Hepatocyte (in vitro differentiated cells): Measurements from ENCODE around the gene ZNF326. TPM values are rescaled to one million over a fixed set of nuclear protein-coding genes. Genes with fewer than 3 reads are reported as not detected.
A peak's percentile ranks its signal among the peaks of the same experiment; 100 is the strongest.

Source experiments
- DNase-seq: peaks from one replicate; pipeline ENCODE4 v3.0.0-alpha.2; 2016; ENCODE audit warnings: low spot score
- H2AFZ ChIP-seq: fragments of 200-600 bp; sonication (generic); 2 replicates; pipeline ENCODE4 v1.6.0; 2016; ENCODE audit warnings: antibody characterized with exemption, mild to moderate bottlenecking
- H3K27ac ChIP-seq: fragments of 200-600 bp; sonication (generic); 2 replicates; pipeline ENCODE4 v1.5.1; 2016; ENCODE audit warnings: mild to moderate bottlenecking
- H3K27me3 ChIP-seq: fragments of 200-600 bp; sonication (generic); 2 replicates; pipeline ENCODE4 v1.6.1; 2016
- H3K36me3 ChIP-seq: fragments of 200-600 bp; sonication (generic); replicated peaks from 2 replicates; pipeline ENCODE4 v1.5.1; 2016; ENCODE audit warnings: low read depth; ENCODE audit not compliant: insufficient read depth
- H3K4me1 ChIP-seq: fragments of 200-600 bp; sonication (generic); 2 replicates; pipeline ENCODE4 v1.5.1; 2016; ENCODE audit warnings: mild to moderate bottlenecking, moderate library complexity; ENCODE audit not compliant: insufficient read depth
- H3K4me2 ChIP-seq: fragments of 200-600 bp; sonication (generic); 2 replicates; pipeline ENCODE4 v1.6.0; 2016
- H3K4me3 ChIP-seq: fragments of 200-600 bp; sonication (generic); 2 replicates; pipeline ENCODE4 v1.5.1; 2016; ENCODE audit warnings: mild to moderate bottlenecking
- H3K79me2 ChIP-seq: fragments of 200-600 bp; sonication (generic); 2 replicates; pipeline ENCODE4 v1.6.0; 2017; ENCODE audit warnings: mild to moderate bottlenecking
- H3K9me2 ChIP-seq: fragments of 200-600 bp; sonication (generic); replicated peaks from 2 replicates; pipeline ENCODE4 v1.6.0; 2017; ENCODE audit warnings: mild to moderate bottlenecking; ENCODE audit not compliant: insufficient read depth
- H3K9me3 ChIP-seq: fragments of 200-600 bp; sonication (generic); 2 replicates; pipeline ENCODE4 v1.5.1; 2016; ENCODE audit warnings: low read depth, mild to moderate bottlenecking
- H4K20me1 ChIP-seq: fragments of 200-600 bp; sonication (generic); 2 replicates; pipeline ENCODE4 v1.6.0; 2016; ENCODE audit warnings: mild to moderate bottlenecking; ENCODE audit not compliant: insufficient read depth, poor library complexity, severe bottlenecking
- CTCF ChIP-seq: fragments of 200-600 bp; sonication (generic); IDR thresholded peaks from 2 replicates; pipeline ENCODE4 v1.5.1; 2016; ENCODE audit warnings: antibody characterized with exemption, mild to moderate bottlenecking; ENCODE audit not compliant: poor library complexity
- EZH2 ChIP-seq: fragments of 200-600 bp; sonication (generic); IDR thresholded peaks from 2 replicates; pipeline ENCODE4 v1.6.1; 2016; ENCODE audit warnings: antibody characterized with exemption, mild to moderate bottlenecking, borderline replicate concordance
- EZH2phosphoT487 ChIP-seq: fragments of 200-600 bp; sonication (generic); IDR thresholded peaks from one replicate; pipeline ENCODE4 v1.6.1; 2018; ENCODE audit warnings: antibody characterized with exemption, mild to moderate bottlenecking, low read depth, moderate library complexity; ENCODE audit not compliant: unreplicated experiment, severe bottlenecking
- WGBS: methylation state at CpG from one replicate; pipeline ENCODE4 v1.1.6; 2016; ENCODE audit warnings: low lambda C conversion rate; ENCODE audit errors: missing lambda C conversion rate; 5-methylcytosine and 5-hydroxymethylcytosine counted together
- polyA plus RNA-seq: library from polyadenylated mRNA; unstranded; fragments of >200 nt; fragmentation: Nextera tagmentation; extraction: Ambion mirVana; gene quantifications from 2 replicates; pipeline ENCODE4 v1.2.1, GENCODE V29; 2016
- total RNA-seq: library from RNA; depleted of rRNA; stranded (reverse); fragments of >200 nt; gene quantifications from 2 replicates; pipeline ENCODE4 v1.2.3, GENCODE V29; 2014

ZNF326 gene
- total and polyA plus RNA-seq, 2 experiments from 2014 or later, result 16.1 to 25.7 TPM

GRCh38 chr1:90039652-90040051, 44.7 kb downstream of the ZNF326 start:
- H2AFZ ChIP-seq, result no peak overlapping the region
- H3K4me3 ChIP-seq, result no peak overlapping the region
- H3K9me2 ChIP-seq, result no peaks in the 10 kb centered on the region
- 54% methylated on average over 3 of the region's 3 CpGs for WGBS
- H3K27me3 ChIP-seq, result no peaks in the 10 kb centered on the region
- peaks cover 6% of the 10 kb centered on the region for H3K4me1 ChIP-seq
- no peak overlapping the region for H3K27ac ChIP-seq
- no peak for TF ChIP-seq EZH2phosphoT487
- no peak for TF ChIP-seq CTCF
- no peak for TF ChIP-seq EZH2
- no peak overlapping the region for H3K4me2 ChIP-seq
- H3K9me3 ChIP-seq, result no peaks in the 10 kb centered on the region
- no peak for DNase-seq
- no peaks in the 10 kb centered on the region for H3K79me2 ChIP-seq
- H3K36me3 ChIP-seq, result no peaks in the 10 kb centered on the region
- H4K20me1 ChIP-seq, result no peaks in the 10 kb centered on the region

GRCh38 chr1:90043586-90043985, 48.7 kb downstream of the ZNF326 start:
- no peak overlapping the region for H3K27ac ChIP-seq
- 58% methylated on average over 4 of the region's 4 CpGs for WGBS
- H3K4me1 ChIP-seq, result peaks cover 6% of the 10 kb centered on the region
- H3K9me2 ChIP-seq, result no peaks in the 10 kb centered on the region
- no peaks in the 10 kb centered on the region for H3K27me3 ChIP-seq
- H2AFZ ChIP-seq, result no peak overlapping the region
- no peak overlapping the region for H3K4me3 ChIP-seq
- DNase-seq, result peak; percentile 9
- no peaks in the 10 kb centered on the region for H3K9me3 ChIP-seq
- H3K4me2 ChIP-seq, result peak overlapping the region; percentile 55
- H4K20me1 ChIP-seq, result no peaks in the 10 kb centered on the region
- TF ChIP-seq EZH2, result no peak
- no peak for TF ChIP-seq EZH2phosphoT487
- TF ChIP-seq CTCF, result no peak
- no peaks in the 10 kb centered on the region for H3K79me2 ChIP-seq
- no peaks in the 10 kb centered on the region for H3K36me3 ChIP-seq

- no peak overlapping the region for H2AFZ ChIP-seq
- no peaks in the 10 kb centered on the region for H3K36me3 ChIP-seq
- H3K27ac ChIP-seq, result no peak overlapping the region
- no peak for TF ChIP-seq EZH2phosphoT487
- TF ChIP-seq EZH2, result no peak
- TF ChIP-seq CTCF, result no peak
- H3K4me3 ChIP-seq, result no peak overlapping the region
- H3K9me2 ChIP-seq, result no peaks in the 10 kb centered on the region
- no peaks in the 10 kb centered on the region for H3K9me3 ChIP-seq
- no peaks in the 10 kb centered on the region for H4K20me1 ChIP-seq
- DNase-seq, result no peak
- H3K4me1 ChIP-seq, result peaks cover 6% of the 10 kb centered on the region
- no peaks in the 10 kb centered on the region for H3K79me2 ChIP-seq
- WGBS, result 85% methylated on average over 5 of the region's 5 CpGs
- peak overlapping the region; percentile 55 for H3K4me2 ChIP-seq
- H3K27me3 ChIP-seq, result no peaks in the 10 kb centered on the region
Observed at GRCh38 chr1:90044346-90044745, 49.4 kb downstream of the ZNF326 start.

- no peak overlapping the region for H3K4me2 ChIP-seq
- H3K4me3 ChIP-seq, result no peak overlapping the region
- peak; percentile 49 for DNase-seq
- H3K27me3 ChIP-seq, result no peaks in the 10 kb centered on the region
- 22% methylated on average over 2 of the region's 2 CpGs for WGBS
- no peak overlapping the region for H3K27ac ChIP-seq
- H3K36me3 ChIP-seq, result no peaks in the 10 kb centered on the region
- H3K79me2 ChIP-seq, result no peaks in the 10 kb centered on the region
- peak; percentile 59 for TF ChIP-seq CTCF
- no peak for TF ChIP-seq EZH2phosphoT487
- no peaks in the 10 kb centered on the region for H3K9me2 ChIP-seq
- peaks cover 6% of the 10 kb centered on the region for H3K4me1 ChIP-seq
- H3K9me3 ChIP-seq, result no peaks in the 10 kb centered on the region
- no peak overlapping the region for H2AFZ ChIP-seq
- H4K20me1 ChIP-seq, result no peaks in the 10 kb centered on the region
Observed at GRCh38 chr1:90045853-90046563, 51.1 kb downstream of the ZNF326 start.
